GM18517 (cell line): Measurements from ENCODE around the gene PFN1.

Source experiments
- ATAC-seq: cut with Tn5 transposase; IDR thresholded peaks from one replicate; pipeline ENCODE4 v1.9.1; 2021; ENCODE audit warnings: mild to moderate bottlenecking, moderate library complexity; ENCODE audit not compliant: unreplicated experiment

The PFN1 gene

DNA sequence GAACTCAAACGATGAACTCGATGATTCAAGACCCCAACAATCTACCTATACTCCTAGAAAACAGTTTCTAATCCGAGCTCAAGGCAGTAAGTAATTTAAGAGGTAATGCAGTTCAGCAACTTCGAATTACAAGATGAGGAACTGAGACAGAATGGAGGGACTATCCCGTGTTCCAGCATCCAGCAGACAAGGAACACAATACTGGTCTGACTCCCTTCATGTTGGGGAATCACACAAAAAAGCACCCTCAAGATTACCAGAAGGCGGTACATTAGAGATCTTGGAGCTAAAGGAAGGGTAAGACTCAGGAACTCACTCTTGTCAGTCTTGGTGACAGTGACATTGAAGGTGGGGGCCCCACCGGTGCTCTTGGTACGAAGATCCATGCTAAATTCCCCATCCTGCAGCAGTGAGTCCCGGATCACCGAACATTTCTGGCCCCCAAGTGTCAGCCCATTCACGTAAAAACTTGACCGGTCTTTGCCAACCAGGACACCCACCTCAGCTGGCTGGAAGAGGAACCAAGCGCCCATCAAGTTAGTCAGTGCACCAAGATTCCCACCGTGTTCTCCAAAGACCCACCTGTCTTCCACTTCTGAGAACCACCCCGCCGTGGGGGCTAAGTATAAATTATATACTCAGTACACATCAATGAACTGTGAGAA is 1.9 kb downstream of the PFN1 start:
- no peak for ATAC-seq

DNA sequence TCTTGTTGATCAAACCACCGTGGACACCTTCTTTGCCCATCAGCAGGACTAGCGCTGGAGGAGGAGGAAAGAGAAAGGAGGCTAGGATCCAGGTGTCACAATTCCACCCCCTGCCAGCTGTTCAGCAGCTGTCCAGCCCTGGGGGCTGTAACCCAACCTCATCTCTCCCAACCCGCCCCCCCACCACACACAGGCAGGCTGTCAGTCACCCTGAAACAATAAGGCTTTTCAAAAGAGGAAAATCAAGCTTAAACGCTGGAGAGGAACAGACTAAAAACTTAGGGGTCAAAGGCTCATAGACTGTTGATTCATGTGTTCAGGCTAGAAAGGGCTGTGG is 2.4 kb downstream of the PFN1 start:
- no peak for ATAC-seq

DNA sequence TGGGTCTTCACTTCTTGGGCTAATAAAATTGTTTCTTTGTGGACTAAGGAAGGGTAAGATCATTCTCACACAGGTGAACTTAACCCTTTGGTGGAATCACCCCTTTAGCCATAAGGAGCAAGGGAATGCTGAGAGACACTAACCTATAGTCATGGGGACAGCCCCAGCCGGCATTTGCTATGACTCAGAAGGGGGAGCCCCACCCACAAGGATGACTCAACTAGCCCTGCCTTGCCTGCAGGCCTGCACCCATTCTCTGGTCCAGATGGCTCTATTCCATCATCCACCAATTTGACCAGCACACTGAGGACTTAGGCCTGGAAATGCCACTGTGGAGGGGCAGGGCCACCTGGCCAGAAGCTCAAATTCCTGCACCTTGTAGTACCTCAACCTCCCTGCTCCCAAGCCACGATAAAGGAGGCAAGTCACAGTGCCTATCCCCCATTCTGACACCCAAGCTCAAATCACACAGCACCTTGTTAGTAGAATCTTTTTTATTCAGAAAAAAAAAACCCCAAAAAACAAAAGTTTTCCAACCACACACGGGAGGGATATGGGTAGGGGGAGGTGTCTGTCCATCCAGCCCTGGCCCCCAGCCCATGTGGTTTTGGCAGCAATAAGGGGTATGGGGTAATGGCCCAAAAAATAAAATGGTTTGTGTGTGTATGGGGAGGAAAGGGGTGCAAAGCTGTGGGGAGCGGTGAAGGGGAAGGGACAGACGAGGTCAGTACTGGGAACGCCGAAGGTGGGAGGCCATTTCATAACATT is 3.0 kb downstream of the PFN1 start:
- ATAC-seq = no peak

DNA sequence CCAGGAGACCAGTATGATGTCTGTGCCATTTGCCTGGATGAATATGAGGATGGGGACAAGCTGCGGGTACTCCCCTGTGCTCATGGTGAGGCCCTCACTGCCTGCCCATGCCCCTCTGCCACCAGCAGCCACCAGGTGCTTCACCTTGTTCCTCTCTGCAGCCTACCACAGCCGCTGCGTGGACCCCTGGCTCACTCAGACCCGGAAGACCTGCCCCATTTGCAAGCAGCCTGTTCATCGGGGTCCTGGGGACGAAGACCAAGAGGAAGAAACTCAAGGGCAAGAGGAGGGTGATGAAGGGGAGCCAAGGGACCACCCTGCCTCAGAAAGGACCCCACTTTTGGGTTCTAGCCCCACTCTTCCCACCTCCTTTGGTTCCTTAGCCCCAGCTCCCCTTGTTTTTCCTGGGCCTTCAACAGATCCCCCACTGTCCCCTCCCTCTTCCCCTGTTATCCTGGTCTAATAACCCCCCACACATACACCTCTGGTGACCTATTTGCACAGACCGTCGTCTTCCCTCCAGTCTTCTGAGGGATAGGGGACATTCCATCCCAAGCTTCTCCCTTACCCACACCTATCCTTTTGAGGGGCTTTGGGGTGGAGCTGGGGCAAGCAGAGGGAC is 3.7 kb downstream of the PFN1 start:
- ATAC-seq = no peak

DNA sequence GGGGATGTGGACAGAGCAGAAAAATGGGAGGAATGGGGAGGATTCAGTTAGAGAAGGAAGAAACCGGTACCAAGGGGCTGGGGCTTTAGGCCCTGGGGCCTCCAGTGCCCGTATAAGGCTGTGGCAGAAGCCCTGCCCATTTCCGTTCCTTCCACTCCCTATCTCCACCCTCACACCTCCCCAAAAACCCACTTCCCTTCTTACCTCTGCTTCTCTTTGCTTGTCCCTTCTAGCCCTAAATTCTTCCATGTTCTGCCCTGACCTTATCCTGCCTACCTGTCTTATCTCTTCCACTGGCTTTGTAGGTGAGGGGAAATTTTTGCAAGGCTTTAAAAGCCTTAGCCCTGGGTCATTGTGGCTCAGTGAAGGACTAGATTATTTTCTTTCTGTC is 4.2 kb downstream of the PFN1 start:
- ATAC-seq = no peak

DNA sequence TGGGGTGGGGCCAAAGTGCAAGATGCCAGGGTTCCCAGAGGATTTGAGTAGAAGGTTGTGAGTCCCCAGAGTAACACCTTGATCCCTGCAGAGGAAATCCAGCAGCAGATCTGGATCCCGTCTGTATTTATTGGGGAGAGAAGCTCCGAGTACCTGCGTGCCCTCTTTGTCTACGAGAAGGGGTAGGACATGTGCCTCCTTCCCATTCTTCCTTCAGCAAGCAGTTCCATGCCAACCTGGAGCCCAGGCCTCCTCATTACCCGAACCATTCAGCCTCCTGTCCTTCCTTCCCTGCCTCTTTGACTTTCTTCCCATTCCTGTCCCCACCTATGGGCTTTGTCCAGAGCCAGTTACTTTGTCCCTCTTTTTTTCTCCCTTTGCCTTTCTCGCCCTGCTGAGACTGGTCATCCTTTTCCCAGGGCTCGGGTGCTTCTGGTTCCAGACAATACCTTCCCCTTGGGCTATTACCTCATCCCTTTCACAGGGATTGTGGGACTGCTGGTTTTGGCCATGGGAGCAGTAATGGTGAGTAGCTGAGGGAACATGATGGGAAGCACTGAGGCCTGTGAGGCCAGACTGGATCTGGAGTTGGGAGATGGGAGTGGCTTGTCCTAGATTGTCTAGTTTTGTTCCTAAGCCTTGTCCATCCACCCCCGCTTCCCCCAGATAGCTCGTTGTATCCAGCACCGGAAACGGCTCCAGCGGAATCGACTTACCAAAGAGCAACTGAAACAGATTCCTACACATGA is 5.4 kb downstream of the PFN1 start:
- no peak for ATAC-seq

DNA sequence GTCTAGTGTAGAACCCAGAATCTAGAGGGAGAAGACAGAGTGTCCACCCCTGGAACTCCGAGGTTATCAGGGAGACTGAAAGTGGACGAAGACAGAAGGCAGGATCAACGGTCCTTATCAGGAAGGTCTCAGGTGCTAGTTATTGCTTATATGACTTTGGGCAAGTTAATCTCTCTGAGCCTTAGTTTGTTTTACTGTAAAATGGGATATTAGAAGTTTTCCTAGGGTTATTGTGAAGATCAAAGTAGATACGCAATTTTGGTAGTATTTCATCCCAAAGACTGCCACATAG is 7.1 kb downstream of the PFN1 start:
- ATAC-seq = no peak

DNA sequence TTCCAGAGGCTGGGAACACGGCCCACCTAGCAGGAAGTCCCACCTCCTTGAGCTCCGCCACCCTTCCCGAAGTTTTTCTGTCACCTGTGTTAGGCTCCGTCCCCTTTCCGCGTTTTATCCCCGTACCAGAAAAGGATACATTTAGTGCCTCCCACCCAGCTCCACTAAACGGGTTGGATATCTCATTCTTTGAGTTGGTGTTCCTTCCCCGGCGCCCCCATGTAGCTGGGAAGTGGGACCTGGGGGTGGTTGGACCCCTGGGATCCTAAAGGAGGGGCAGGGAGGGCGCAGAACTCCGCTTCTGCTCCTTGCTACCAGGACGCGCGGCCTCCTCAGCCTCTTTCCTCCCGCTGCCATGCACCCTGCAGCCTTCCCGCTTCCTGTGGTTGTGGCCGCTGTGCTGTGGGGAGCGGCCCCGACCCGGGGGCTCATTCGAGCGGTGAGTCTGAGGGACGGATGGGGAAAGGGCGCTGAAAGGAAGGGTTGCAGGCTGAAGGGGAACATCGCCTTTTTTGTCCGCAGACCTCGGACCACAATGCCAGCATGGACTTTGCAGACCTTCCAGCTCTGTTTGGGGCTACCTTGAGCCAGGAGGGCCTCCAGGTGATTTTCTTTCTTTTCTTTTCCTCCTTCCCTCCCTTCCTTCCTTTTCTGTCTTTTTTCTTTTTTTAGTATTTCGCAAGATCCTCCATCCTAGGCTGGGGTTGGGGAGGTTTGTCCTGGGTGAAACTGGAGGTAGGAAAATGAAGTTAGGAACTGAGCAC is 7.6 kb downstream of the PFN1 start:
- ATAC-seq = no peak

DNA sequence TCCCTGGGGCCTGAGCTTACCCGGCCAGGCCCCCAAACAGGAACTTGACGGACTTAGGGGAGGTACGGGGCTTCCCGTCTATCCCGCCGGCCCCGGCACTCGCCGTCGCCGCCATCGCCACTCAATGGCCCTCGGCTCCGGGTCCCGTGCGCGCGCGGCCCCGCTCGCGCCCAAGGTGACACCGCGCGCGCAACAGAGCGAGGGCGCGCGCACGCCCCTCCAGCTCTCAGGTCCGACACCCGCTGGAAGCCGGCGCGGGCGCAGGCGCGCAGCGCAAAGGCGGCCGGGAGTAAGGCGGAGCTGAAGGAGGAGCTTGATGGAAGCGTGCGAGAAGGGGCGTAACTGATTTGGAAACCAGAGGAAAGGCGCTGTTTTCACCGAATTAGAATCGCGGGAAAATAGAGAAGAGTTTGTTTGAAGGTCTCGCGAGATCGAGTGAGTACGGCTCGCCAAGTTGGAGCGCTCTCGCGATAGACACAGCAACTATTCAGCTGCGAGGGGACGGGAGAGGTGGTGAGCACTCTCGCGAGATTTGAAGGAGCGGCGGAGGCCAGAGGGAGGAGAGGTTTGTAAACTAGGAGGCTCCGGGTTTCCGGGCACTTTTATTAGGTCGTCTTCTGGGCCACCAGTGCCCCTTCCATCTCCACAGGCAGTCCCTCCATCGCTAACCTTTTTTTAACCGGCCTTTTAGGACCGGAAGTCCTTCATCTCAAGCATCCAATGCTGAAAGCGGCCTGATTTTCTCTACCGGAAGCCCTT is 8.4 kb downstream of the PFN1 start, which contains the start of the genes RNF167 and SLC25A11:
RNF167 (plus strand) TSS at position 473 of the 759 bp plus-strand sequence. CDS start 642 bp downstream, outside the sequence.
SLC25A11 (minus strand) TSS at position 251 of the 759 bp plus-strand sequence; CDS start at position 115, 136 bp downstream.
- ATAC-seq = peak; percentile 83

DNA sequence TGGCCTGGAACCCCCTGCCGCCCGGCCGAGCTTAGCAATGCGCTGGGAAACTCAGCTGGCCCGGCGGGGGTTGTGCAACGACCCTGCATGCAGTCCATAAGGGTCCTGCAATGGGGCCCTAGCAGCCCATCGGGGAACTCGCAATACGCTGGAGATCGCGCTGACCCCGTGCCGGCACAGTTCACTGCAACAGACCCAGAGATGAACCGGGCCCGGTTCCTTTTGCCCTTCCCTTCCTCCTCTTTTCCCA is 8.9 kb downstream of the PFN1 start:
- peak; percentile 19 for ATAC-seq

DNA sequence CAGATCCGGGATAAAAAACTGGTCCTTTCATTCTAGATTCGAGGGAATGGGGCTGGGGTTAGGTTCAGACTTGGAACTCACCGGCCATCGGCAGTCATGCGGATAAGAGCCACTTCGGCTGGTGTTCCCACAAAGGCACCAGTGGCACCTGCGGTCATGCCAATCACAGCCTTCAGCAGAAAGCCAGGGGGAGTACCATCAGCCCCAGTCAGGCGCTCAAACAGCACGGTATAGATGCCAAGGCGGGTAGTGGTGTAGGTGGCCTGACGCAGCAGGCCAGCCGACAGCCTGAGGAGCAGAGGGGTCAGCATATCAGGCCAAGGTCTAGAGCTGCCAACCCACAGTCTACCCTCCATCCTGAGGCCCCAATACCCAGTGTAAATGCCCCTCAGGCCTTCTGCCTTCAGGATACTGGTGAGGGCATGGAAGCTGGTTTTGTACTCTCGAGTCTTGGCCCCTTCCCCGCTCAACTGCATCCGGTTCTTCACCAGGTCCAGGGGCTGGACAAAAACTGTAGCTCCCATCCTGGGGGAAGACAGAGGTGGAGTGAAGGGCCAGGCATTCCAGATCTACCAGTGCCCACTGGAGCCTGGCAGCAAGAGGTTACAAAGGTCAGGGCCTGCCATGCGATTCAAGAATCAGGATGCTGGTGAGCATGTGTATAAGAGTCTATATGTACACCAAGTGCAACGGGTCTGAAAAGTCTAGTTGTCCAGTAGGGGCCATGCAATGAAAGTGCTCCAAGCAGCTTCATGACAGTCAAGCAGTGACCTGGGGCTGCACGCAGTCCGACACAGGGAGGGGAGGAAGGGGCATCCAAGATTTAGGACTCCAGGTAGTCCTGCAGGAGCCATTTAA is 9.4 kb downstream of the PFN1 start:
- ATAC-seq = no peak

DNA sequence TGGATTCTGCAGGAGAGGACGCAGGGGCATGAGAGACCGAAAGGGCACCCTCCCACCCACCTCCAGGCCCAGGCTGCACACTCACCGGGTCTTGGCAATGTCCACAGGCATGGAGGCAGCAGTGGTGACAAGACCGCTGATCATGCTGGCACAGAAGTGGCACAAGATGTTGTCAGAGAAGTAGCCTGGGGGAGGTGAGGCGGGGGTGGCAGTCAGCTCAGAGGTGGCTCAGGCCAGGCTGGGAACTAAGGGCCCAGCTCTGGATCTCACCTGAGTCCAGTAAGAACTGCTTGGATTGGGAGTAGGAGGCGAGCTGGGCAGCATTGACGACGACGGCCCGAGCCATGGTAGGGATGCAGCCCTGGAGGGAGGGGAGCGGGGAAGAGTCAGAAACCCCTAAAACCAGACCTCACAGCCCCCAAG is 10.2 kb downstream of the PFN1 start:
- no peak for ATAC-seq

DNA sequence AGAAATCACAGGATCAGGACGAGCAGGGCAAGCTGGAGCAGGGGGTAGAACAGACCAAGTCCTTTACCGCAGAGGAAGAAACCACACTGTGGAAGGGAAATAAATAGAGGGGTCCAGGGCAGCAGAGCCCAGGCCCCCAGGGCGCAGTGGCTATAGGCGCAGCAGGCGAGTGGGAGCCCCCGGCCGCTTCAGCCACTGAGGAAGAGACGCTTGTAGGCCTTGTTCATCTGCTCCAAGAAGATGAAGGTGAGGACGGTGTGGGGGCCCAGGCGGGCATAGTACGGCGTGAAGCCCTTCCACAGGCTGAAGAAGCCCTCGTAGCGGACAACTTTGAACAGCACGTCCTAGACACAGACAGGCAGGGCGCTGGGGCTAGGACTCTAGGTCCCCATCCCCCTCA is 10.8 kb downstream of the PFN1 start:
- no peak for ATAC-seq

DNA sequence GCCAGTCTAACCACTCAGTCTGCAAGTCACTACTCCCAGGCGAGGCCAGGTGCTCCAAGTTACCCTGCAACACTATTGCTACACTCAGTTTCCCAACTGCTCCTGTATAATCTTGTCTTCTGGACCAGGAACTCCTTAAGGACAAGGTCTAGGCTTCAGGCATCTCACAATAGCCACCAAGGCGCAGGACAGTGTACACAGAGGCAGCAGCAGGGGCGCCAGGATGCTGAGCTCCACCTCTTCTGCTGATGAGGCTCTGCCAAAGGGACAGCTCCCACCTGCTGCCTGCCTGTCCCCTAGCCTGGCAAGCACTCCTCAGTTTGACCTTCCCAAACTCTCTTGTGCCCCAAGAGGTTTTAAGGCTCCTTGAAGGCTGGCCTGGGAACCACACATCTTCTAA is 11.9 kb downstream of the PFN1 start:
- no peak for ATAC-seq

DNA sequence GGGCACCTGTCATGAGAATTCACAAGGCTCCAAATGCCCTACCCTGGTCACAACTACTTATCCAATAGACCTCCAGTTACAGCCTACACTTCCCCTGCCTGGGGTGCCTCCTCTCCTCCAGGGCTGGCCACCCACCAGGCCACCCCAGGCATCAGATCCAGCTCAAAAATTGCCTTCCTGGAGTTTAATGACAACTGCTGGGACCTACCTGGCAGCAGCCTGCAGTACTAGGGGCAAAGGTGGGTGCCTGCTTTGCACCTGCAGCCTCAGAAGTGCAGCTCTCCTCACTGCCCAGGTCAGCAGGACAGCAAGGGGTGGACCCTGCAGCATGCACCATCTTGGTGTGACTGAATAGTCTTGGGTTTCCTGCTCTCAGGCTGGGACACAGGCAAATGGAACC is 12.7 kb downstream of the PFN1 start:
- no peak for ATAC-seq

DNA sequence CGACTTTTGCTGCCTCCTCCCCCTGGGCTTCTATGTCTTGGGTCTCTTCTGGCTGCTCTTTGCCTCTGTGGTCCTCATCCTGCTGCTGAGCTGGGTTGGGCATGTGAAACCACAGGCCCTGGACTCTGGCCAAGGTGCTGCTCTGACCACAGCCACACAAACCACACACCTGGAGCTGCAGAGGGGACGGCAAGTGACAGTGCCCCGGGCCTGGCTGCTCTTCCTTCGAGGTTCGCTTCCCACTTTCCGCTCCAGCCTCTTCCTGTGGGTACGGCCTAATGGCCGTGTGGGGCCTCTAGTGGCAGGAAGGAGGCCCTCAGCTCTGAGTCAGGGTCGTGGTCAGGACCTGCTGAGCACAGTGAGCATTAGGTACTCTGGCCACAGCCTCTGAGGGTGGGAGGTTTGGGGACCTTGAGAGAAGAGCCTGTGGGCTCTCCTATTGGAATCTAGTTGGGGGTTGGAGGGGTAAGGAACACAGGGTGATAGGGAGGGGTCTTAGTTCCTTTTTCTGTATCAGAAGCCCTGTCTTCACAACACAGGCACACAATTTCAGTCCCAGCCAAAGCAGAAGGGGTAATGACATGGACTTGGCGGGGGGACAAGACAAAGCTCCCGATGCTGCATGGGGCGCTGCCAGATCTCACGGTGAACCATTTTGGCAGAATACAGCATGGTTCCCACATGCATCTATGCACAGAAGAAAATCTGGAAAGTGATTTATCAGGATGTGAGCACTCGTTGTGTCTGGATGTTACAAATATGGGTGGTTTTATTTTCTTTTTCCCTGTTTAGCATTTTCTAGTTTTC is 14.0 kb downstream of the PFN1 start:
- no peak for ATAC-seq

DNA sequence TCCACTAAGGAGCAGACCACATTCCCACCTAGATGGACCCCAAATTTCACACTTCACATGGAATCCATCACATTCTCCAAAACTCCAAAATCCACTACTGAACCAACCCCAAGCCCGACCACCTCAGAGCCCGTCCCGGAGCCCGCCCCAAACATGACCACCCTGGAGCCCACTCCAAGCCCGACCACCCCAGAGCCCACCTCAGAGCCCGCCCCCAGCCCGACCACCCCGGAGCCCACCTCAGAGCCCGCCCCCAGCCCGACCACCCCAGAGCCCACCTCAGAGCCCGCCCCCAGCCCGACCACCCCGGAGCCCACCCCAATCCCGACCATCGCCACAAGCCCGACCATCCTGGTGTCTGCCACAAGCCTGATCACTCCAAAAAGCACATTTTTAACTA is 14.7 kb downstream of the PFN1 start:
- ATAC-seq = no peak

DNA sequence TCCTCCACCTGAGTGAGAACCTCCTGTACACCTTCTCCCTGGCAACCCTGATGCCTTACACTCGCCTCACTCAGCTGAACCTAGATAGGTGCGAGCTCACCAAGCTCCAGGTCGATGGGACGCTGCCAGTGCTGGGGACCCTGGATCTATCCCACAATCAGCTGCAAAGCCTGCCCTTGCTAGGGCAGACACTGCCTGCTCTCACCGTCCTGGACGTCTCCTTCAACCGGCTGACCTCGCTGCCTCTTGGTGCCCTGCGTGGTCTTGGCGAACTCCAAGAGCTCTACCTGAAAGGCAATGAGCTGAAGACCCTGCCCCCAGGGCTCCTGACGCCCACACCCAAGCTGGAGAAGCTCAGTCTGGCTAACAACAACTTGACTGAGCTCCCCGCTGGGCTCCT is 15.6 kb downstream of the PFN1 start:
- no peak for ATAC-seq

DNA sequence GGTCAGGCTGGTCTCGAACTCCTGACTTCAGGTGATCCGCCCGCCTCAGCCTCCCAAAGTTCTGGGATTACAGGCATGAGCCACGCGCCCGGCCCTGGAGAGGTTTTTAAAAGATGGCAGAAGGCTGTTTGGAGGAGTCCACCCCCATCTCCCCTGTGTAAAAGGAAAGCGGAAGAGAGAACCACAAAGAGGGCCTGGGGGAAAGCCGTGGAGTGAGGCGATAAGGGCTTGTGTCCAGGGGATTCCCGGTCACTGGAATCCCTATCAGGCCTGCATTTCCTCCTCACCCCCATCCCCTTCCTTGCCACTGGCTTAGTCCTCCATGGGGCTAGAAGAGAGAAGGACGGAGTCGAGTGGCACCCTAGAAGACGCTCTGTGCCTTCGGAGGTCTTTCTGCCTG is 16.4 kb downstream of the PFN1 start, which contains the start of gene GP1BA:
GP1BA (plus strand) TSS at position 315 of the 400 bp plus-strand sequence. CDS start 328 bp downstream, outside the sequence.
- ATAC-seq = no peak
